HG03521 (cell line): ENCODE results near the gene ABAT.
"Not testable (repeated sequence)": the region's sequence is repeated elsewhere in the genome, so short reads cannot be mapped to it uniquely, and the experiment has no call there.

Source experiments
- ATAC-seq: cut with Tn5 transposase; IDR thresholded peaks from one replicate; pipeline ENCODE4 v1.9.1; 2021; ENCODE audit warnings: mild to moderate bottlenecking, moderate library complexity; ENCODE audit not compliant: unreplicated experiment

The ABAT gene

DNA sequence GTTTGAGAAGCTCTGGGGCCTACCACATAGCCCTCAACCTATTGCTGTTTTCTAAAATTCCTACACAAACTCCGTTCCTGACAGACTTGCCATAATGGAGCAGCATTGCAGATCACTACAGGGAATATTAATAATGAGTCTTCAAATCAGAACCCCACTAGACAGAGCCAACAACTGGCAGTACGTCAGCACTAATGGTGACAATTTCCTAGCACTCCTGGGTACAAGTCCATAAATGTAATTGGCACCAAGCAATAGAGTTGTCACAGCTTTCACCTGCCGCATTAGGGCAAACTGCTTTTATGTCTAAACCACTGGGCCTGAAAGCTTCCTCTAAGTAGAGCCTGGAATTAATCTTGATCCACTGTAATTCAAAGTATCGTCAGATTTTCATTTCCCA lies 25.5 kb upstream of the ABAT start:
- ATAC-seq = no peak

DNA sequence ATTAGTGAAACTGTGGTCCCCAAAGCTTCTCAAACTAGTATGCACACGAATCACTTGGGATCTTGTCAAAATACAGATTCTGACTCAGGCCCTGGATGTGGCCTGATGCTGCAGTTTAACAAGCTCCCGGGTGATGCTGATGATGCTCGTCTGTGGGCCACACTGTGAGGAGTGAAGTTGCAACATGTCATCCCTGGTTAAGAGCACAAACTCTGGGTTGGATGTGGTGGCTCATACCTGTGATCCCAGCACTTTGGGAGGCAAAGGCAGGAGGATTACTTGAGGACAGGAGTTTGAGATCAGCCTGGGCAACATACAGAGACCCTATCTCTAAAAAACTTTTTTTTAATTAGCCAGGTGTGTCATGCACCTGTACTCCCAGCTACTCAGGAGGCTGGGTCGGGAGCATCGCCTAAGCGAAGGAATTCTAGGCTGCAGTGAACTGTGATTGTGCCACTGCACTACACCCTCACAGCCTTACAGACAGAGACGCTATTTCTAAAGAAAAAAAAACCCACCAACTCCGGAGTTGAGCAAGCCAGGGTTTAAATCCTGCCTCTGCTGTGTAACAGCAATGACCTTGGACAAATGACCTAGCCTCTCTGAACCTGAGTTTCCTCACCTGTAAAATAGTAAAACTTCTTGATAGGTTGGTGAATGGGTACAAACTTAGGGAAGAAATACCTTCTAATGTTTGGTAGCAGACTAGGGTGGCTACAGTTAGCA lies 24.4 kb upstream of the ABAT start:
- ATAC-seq = no peak

DNA sequence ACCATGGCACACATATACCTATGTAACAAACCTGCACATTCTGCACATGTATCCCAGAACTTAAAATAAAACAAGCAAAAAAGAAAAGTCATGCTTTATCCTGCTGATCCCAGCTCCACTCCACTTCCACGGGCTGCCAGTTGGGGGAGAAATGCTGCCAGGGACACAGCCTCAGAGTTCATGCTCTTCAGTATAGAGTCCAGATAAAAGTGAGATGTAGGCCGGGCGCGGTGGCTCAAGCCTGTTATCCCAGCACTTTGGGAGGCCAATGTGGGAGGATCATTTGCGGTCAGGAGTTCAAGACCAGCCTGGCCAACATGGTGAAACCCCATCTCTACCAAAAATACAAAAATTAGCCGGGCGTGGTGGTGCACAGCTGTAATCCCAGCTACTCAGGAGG lies 22.5 kb upstream of the ABAT start:
- ATAC-seq = not testable (repeated sequence)

DNA sequence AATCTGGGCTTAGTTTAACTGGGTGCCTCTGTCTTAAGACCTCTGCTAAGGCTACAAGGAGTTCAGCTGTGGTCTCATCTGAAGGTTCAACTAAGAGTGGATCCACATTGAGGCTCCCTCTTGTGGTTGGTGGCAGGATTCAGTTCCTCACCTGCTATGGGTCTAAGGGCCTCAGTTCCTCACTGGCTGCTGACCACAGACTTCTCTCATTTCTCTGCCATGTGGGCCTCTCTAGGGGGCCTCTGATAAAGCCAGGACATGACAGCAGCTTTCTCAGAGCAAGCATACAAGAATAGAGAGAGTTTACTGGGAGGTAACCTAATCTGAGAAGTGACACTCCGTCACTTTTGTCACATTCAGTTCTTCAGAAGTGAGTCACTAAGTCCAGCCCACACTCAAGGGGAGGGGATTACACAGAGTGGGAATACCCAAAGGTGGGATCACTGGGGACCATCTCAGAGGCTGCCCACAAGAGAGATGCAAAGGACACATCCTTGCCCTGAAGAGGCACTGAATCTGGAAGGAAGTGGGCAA lies 19.2 kb upstream of the ABAT start:
- ATAC-seq = peak; percentile 56

DNA sequence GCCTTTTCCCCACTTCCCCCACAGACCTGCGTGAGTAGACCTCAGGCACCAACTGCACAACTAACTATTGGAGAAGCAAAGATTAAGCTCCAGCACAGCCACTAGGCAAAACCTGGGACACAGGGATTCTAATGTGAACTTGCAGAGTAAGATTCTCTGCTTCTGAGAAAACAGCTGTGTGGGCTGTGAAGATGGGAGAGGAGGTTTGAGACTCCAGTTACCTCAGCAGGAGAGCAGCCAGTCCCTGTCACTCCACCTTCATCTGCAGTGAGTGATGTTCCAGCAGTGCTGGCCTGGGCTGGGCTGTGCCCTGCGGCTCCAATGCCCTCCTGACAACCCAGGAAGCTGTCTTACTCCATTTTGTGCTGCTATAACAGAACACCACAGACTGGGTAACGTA lies 18.0 kb upstream of the ABAT start:
- no peak for ATAC-seq

DNA sequence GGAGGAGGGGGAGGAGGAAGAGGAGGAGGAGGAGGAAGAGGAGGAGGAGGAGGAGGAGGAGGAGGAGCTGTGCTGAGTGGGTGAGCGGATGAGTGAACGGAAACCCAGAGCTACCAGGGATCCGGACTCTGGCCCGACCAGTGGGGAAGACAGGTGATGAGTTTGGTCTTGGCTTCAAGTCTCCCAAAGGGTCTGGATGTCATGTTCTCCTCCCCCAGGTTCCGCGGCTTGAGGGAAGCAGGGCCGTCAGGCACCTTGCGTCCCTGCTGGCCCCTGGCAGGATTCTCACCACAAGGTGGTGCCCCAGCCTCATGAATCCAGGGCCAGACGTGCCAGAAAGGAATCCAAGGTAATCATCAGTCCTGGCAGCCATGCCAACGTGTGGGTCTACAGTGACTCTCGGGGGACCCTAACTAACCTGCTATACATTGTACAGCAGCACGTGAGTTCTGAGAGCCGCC lies 13.5 kb upstream of the ABAT start:
- ATAC-seq = no peak

DNA sequence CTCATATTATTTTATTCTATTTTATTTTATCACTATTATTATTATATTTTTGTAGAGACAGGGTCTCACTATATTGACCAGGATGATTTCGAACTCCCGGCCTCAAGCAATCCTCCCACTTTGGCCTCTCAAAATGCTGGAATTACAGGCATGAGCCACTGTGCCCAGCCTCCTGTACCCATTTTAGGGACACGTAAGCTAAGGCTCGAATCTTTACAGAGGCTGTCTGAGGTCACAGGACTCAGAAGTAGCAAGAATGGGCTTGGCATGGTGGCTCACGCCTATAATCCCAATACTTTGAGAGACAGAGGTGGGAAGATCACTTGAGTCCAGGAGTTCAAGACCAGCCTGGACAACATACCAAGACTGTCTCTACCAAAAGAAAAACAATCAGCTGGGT lies 12.7 kb upstream of the ABAT start:
- ATAC-seq = no peak

DNA sequence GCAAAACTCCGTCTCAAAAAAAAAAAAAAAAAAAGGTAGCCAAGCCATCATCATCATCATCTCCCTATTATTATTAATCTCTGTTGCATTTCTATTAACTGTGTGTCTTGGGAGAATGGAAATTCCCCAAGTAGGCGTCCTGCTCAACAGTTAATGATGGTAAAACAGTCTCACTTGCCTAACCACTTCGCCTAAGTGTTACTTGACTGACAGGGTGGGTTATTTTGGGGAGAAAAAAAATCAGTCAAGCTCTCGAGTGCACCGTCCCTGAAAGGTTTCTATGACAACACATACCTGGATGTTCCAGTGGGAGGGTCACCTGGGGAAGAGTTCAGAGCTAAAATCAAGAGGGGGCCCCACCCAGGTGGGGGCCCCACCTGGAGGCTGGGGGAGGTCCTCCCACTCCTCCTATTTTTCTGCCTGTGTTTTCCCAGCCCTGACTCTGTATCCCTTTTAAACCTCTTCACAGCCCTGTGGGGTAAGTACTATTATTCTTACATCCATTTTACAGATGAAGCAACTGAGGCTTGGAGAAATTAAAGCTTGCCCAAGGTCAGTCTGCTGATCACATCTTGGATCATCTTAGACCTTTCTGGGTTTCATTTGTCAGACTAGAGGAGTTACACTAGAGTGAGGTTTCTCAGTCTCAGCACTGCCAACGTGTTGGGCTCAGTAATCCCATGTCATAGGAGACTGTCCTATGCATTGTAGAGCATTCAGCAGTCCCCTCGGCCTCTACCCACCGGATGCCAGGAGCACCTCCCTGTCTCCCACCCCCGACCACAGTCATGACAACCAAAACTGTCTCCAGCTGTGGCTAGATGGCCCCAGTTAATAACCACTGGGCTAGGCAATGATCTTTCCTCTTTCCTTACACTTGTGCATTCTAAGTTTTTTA lies 11.0 kb upstream of the ABAT start:
- ATAC-seq = no peak

DNA sequence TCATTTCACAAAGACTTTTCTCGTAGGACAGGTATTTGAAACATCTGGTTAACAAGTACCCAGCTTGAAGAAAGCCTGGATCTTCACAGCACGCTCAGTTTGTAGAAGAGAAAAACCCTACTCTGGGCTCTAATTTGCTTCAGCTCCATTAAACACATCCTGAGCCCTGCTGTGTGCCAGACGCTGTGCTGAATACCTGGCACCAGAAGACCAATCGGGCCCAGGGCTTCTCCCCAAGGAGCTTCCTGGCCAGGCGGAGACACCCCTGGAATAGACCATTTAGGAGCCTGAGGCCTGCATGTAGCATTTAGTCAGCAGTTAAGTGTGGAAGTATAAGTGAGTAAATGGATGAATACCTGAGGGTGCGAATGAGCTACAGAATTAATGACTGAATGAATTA lies 8.9 kb upstream of the ABAT start:
- ATAC-seq = no peak

DNA sequence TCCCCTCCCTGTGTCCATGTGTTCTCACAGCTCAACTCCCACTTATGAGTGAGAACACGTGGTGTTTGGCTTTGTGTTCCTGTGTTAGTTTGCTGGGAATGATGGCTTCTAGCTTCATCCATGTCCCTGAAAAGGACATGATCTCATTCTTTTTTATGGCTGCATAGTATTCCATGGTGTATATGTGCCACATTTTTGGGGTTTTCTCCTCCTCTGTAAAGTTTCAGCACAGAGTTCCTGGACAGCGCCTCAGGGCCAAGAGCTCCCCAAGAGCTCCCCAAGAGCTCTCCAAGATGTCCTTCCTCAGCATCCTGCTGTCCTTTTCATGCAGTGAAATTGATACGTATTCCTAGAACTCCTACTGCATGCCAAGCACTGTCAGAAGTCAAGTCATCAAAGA lies 6.9 kb upstream of the ABAT start:
- ATAC-seq = no peak

DNA sequence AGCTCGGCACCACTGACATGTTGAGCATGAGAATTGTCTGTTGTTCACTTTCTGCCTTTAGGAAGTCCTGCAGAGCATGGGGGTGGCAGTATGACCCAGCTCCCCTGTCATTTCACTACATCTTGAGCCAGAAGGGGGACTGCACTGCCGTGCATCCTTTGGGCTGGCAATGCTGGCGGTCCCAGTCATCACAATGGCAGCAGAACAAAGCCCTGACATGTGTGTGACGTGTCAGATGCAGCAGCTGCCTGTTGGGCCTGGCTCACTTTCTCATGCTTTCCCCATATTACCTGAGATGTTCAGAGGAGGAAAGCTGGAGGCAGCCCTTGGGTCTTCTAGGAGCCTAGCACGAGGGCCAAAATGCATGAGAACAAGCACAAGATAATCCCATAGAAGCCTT lies 6.3 kb upstream of the ABAT start:
- no peak for ATAC-seq

DNA sequence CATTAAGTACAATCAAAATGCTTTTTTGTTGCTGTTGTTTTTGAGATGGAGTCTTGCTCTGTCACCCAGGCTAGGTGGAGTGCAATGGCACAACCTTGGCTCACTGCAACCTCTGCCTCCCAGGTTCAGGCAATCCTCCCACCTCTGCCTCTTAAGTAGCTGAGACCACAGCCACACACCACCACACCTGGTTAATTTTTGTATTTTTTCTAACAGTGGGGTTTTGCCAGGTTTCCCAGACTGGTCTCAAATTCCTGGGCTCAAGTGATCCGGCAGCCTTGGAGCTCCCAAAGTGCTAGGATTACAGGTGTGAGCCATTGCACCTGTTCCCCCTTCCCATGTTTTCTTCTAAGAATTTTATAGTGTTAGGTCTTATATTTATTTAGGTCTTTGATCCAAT lies 4.9 kb upstream of the ABAT start:
- ATAC-seq = no peak

DNA sequence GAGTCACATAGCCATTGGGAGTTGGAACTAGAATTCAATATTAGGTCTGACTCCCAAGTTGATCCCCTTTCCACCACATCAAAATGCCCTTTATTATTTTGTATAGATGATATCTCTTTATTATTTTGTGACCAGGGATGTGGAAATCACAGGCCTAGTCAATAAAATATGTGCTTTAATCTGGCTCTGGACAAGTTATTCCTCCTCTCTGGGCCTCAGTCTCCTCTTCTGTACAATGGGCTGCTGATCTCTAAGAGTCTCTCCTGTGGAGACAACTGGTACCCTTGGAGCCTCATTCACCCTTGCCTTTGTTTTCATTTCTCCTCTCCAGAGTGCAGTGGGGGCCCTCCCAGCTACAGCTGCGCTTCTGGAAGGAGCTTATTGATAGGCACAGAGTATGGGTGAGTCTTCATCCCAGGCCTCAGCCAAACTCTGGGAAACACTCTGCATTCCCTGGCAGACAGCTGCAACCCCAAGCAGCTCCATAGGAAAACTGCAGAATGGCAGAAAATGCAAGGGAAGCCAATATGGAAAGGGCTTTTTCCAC lies 4.3 kb upstream of the ABAT start:
- no peak for ATAC-seq

DNA sequence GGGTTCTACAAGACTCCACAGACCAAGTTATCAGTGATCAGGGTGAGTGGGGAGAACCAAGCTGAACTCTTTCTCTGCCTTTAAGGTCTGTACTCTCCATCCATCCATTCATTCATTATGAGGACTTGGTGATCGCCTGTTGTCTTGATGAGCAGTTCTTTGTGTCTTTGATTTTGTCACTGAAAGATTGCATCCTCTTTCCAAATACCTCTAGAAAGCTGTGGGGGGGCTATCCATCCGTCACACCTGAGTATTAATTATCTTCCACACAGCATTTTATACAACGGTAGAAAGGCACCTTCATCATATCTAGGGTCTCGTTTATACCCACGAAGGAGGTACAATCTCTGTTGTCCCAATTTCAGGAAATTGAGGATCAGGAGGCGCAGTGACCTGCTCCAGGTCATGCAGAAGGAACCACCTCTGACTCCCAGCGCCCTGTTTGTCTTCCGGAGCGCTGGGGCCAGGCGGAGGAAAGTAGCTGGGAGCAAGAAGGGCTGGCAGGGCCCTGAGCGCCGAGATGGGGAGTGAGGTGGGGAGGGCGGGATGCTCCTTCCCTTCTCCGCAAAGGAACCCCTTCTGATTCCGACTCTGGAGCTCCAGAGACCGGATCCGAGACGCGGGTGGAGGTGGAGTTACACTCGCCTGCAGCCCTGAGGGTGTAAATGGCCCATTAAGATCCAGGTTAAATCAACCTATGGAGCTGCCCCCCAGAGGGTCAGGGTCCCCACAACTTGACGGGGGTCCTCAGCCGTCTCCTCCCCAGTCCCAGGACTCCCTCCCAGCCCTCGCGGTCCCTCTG lies 605 bp upstream of the ABAT start:
- ATAC-seq = peak; percentile 33

DNA sequence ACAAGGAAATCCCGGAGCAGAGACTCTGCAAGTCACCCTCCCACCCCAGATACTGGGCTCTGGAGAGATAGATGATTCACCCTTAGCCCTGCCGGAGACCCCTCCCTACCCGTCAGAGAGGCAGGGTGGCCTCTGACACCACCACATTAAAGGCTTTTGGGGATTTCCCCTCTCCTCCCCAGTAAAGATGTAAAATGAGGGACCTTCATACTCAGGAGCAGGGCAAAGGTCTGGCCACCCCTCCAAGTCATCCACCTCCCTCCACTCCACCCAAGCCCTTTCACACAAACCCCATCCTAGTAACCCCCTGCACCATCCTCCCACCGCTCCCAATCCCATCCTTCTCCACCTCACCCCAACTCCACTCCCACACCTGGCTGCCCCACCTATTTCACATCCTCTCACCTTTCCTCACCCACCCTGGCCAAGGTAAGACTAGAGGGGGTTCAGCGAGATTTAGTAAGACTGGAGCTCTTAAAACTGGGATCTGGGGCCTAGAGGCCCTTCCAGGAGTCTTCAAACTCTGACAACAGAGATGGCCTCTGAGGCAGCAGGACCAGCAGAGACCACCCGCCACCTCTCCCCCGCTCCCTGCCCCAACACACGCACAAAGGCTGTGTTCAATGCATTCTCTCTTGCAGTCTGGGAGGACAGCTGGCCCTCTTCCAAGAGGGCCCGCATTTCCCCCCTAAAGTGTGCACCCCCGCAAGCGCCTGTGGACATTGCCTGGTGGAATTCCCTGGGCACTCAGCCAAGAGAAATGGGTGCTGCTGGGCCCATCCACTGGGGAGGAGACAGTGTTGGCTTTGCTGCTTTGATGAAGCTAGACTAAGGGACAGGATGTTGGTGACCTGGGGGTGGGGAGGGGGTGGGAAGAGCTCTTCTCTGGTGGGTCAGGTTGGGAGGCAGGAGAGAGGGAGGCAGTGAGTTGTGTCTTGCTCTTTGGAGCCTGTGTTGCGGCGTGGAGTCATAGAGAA lies 1.1 kb downstream of the ABAT start:
- ATAC-seq = no peak

DNA sequence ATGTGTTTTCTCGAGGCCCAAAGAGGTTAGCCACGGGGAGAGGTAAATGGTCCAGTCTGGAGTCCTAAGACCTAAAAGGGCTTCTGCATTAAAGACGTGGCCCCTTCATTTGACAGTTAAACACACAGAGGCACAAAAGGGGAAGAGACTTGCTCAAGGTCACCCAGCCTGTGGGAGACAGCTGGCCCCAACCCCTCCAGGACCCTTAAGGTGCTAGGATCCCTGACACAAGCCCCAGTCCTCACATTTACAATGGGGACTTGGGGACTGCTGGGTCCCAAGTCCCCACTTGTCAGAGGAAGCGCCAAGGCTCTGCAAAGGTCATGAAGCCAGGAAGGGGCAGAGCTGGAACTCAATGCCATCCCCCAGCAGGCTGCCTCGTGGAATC lies 1.7 kb downstream of the ABAT start:
- ATAC-seq = no peak

DNA sequence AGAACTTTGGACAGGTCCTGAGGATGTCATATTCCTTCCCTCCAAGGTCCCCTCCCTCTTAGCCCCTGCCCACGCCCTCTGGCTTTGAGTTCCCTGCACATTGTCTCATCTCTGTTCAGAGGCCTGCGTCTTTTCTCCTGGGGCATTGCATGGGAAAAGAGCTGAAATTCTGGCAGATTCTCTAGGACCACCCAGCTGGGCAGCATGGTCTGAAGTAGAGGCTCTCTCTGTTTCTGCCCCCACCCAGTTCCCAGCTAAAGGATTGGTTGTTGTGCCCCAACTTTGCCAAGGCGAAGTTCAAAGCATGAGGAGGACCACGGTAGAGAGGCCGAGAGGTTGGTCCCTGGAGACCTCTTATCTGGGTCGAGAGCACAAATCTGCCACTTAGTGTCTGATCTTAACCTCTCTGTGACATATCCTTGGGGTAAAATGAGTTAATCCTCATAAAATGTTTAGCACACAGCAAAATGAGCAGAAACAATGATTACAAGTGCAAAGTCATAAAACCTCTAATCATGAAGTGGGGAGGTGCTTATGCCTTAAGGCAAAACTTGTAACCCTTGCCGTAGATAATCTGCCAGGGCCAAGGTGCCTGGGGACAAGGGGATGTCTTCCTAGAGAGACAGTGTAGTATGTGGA lies 2.4 kb downstream of the ABAT start:
- no peak for ATAC-seq

DNA sequence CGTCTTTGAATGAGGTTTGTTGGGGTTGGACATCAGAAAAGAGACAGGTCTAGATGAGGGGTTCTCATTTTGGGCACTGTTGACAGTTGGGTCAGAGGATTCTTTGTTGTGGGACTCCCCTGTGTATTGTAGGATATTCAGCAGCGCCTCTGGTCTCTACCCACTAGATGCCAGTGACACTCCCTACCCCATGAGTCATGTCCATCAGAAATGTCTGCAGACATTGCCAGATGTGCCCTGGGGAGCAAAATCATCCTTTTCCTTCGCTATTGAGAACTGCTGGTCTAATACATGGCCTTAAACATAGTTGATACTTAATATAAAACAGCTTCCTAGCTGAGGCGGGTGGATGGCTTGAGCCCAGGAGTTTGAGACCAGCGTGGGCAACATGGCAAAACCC lies 3.1 kb downstream of the ABAT start:
- no peak for ATAC-seq
